Measurements from ENCODE around the gene CDC25C.
A peak's percentile ranks its signal among the peaks of the same experiment; 100 is the strongest.
"Not testable (repeated sequence)": the region's sequence is repeated elsewhere in the genome, so short reads cannot be mapped to it uniquely, and the experiment has no call there.

Gene CDC25C

GRCh38 chr5:138344887-138345622 is 13.5 kb upstream of the CDC25C start:
- no peak for DNase-seq

DNA sequence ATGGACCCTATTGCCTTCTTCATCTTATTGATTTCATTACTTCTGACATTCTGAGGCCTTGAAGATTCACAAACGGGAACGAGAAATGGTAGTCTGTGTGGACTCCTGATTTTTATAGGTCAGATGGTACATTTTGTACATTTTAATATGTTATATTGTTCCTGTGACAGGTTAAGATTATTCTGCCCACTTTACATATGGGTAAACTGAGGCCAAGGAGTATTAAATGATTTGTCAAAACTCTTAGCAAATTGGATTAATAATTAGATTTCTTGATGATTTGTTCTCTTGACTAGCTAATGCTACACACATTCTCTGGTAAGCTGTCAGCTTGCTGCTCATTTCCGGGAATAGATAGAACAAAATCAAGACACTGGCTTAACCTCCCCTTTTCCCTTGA is 8.4 kb upstream of the CDC25C start:
- DNase-seq, result no peak

DNA sequence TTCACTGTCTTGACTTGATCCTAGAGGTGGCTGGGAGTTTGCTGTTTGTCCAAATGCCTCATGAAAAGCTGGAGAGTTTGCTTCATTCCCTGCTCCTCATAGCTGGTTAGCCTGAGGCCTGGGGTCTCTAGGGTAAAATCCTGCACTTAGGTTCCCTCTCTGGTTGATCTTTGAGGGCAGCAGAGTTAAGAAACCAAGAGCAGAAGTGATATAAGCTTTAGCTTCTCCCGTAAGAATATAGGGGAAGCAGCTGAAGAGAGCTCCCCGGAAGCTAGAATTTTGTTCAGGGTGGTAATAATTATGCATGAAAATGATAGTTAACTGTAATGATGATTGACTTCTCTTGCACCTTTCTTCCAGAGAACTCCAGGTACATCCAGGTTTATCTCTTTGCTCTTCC is 7.9 kb upstream of the CDC25C start:
- DNase-seq, result no peak

GRCh38 chr5:138339091-138339456 is 7.5 kb upstream of the CDC25C start:
- DNase-seq, result no peak

DNA sequence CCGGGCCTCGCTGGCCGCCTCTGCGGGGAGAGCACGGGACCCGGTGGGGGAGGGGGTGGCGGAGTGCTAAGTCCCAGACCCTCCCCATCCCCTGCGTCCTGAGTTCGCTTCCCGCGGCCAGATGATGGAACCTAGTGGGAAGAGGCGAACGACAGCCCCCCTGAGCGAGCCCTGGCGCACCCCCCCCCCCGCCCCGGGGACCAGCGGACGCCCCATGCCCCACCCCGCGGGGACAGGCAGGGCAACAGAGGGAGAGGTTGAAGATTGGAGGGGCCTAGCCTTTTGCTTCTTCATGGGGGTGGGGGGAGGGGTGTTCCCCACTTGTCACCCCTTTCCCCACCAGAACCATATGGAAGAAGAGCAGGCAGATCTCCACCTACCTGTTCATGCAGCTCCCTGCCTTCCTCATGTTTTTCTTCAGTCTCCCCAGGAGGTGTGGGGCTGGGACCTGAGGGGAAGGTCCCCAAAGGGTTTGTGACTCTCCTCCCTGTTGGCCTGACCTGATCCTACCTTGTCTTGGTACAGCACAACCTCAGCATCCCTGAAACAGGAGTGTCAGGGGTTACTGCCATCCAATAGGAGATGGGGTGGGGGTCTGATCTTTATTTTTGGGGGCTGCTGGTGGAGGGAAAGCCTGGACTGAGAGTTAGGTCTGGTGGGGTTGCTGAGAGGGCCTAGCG is 6.9 kb upstream of the CDC25C start:
- DNase-seq, result no peak

GRCh38 chr5:138337685-138338410 is 6.2 kb upstream of the CDC25C start, which contains the start of gene FAM53C:
TSS of gene FAM53C (plus strand) at chr5:138338266. CDS start at chr5:138341336, 3,070 bp downstream.
- DNase-seq, result peak; percentile 96

DNA sequence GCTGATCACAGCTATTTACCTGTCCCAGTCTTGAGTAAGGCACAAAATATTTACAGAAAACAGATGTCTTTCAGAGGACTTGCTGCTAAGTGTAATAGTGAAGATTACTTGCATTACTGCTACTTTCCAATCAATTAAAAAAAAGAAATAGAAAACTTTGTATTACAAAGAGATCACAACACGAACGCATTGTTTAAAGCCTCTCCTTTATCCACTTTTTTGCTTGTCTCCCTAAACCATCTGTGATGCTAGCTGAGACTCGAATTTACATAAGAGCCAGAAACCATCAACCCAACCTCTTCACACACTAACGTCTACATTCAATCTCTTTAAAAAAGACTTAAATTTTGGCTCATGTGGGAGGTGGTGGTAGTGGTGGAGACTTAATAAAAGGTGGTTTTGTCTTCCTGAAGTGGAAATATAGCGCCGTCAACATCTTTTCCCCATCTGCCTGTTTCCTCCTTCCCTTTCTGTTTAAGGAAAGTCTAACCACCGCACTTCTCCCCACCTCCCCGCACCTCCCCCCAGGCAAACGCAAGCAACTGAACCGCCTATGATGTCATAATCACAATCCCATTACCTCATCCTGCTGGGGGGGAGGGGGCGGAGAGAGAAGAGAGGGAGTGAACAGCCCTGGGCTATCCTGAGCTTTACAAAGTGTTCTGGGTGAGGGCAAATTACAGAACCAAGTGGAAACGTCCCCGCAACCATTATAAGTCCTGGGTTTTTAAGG is 5.5 kb upstream of the CDC25C start:
- no peak for DNase-seq

DNA sequence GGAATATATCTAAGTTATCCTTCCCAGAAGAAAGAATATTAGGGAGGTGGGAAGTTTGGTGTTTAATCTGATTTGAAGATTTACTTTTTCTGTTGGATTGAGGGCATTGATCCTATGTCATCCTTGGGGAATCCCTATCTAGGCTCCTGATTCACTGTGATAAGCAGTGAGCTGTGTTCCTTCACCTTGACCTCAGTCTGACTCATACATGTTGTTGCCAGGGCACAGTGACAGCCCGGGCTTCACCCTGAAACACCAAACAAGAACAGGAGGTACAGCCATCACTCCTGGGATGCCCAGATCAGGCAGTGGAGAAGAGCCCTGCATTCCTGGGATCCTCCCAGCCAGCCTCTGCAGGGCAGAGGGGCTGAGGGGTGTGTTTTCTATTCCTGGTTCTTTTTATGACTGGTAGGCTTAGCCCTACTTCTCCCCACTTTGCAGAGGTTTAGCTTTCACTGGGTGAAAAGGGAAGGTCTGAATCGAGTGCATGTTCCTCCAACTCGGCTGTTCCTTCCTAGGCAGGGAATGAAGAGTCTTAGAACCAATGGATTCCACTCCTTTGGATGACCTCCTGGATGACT is 3.4 kb upstream of the CDC25C start:
- no peak for DNase-seq

DNA sequence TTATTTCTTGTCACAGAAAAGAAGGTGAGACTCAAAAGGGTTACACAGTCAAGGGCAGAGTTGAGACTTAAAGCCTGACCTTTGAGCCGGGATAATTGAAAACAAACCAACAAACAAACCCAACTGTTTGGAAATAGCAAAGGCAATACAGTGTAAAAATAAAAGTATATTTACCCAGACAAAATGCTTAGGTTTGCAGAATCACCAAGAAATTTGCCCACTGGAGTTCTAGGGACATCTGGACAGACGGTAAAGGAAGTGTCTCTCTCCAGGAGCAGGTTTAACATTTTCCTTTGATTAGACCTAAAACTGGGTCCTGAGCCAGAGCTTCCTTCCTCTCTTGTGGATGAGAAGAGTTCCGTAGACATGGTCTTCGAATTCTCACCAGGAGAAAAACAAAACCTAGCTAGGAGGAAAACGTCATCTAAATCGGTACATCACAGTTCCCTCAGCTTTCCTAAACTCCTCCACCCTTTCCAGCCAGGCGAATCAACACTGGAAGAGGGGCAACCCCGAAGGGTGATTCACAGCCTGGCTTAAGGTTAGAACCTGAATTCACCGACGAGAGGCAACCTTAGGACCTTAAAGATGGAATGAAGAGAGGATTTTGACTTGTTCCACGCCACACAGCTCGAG is 673 bp downstream of the CDC25C start:
- DNase-seq, result no peak

- not testable (repeated sequence) for DNase-seq
Measured at GRCh38 chr5:138318211-138318610, 13.4 kb downstream of the CDC25C start.

DNA sequence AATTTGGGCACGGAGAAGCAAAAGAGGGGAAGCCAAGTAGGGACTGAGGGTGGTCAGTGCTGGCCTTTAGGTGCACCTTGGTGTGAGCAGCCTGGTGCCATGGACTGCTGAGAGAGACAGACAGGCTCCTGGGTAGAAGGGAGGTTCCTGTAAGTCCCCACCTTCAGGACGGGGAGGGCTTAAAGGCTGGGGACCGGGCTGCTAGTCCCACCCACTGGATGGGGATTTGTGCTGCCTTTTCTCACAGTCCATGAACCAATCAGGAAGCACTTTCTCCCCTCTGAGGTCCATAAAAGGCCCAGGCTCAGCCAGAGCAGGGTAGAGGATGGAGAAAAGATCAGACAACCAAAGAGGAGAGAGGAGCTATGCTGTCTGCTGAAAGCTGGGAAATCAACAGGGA is 15.2 kb downstream of the CDC25C start:
- DNase-seq, result no peak

DNA sequence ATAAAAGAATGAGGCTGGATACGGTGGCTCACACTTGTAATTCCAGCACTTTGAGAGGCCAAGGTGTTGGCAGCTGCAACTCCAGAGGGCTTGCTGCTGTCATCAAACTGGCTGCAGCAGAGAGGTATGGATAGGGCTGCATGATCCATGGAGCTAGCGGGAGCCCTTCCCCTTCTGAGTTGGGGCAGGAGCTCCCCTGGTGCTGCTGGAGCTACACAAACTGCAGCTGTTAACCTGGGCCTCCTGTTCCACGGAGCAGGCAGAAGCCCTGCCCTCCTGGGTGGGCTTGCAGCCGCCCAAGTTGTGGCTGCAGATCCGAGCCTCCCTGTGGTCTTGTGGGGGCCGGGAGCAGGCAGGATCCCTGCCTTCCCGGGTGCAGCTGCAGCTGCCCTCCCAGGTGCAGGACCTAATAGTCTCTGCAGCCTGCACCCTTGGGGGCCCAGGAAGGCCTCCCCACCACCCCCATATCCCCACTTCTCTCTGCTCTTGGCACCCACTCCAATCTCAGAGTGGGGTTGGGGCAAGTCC is 15.8 kb downstream of the CDC25C start:
- no peak for DNase-seq

DNA sequence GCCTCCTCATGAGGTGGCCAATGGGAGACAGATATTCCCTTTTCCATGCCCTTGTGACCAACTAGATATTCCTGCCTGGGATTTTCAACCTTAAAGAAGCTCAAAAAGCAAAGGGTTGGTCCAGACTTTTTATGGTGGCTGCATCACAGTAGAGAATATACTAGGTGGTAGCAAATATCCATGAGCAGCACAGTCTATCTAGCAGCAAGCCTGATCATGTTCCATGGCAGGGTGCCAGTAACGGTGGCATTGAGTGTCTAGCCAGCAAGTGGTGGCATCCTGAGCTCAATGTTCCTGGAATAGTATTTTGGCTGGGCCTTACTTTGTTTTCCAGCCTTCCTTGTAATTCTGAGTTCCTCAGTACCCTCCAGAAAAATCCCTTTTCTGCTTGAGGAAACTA is 25.8 kb downstream of the CDC25C start:
- DNase-seq, result no peak

DNA sequence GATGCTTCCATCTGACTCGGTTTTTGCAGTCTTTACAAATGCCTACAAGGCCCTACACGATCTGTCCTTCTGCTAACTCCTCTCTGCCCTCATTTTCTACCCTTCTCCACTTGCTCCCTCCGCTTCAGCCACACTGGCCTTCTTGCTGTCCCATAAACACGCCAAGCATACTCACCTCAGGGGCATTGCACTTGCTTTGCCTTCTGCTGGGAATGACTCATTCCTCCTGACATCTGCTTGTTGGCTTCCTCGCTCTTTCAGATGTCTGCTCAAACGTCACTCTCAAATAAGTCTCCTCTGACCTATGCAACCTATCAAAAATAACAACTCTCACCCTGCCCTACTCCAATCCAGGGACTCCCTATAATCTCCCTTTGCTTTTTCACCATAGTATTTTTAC is 28.2 kb downstream of the CDC25C start:
- DNase-seq, result no peak

DNA sequence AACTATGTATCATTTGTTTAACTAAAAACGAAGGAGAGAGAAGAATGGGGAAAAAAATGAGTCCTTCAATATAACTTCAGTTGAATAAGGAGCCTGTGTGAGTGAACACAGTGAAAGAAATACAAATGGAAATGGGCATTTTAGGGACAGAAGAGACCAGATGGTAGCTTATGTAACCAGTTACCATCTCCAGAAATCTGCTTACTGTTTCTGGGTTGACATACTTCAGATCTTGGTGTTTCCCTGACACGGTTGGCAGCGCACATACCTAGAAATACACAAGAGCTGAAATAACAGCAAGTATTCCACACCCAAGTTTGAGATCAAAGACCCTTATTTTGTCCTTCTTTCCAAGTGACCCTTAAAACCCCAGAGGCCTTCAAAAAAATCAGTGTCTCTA is 42.3 kb downstream of the CDC25C start:
- DNase-seq, result no peak

DNA sequence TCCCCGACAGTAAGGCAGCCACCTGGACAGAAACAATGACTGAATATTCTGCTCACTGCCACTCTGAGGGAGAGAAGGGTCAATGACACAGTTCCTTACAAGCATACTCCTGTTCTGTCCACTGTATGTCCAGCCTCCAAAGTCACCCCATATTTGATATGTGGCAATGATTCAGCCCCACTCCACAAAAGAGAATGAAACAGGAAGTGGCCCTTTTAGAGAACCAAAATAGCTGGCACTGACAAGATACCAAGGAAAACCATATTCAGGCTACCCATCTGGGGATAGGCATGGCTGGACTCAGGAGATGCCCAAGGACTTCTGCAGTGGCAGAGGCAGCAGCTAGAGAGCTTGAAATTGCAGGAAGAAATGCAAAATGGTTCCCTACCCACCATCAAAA is 44.4 kb downstream of the CDC25C start:
- no peak for DNase-seq

GRCh38 chr5:138282920-138283742 is 48.5 kb downstream of the CDC25C start:
- DNase-seq, result no peak

DNA sequence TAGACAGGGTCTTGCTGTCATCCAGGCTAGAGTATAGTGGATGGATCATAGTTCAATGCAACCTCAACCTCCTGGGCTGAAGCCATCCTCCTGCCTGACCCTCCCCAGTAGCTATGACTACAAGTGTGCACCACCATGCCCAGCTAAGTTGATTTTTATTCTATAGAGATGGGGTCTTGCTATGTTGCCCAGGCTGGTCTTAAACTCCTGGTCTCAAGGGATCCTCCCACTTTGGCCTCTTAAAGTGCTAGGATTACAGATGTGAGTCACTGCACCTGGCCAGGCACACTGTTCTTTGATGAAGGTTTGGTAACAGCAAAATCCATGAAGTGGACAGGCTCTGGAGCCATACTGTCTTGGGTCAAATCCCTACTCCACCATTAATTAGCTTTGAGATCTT is 50.7 kb downstream of the CDC25C start:
- no peak for DNase-seq

DNA sequence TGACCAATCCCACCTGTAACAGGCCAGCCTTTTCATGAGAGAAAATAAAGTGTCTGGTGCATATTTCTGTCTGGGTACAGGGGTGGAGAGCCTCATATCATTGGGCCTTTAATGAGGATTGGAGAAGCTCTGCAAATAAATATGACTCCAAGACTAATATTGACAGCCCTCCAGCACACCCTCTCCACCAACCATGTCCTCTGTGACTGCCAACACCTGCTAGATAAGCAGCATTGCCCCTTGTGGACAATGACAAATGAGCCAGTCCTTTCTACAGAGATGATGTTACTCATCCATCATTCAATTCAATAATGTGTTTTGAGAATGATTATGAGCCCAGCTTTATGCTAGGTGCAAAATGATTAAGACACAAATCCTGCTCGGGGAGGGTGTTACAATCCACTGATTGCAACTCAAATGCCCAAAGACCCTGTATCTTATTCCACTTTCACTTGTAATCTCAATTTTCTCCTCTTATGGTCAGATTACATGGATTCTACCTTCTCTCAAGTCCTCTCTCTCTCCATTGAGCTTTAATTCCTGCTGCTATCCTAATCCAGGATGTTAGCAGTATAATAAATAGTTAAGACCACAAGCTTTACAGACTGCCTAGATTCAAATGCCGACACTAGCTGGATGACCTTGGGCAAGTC is 55.1 kb downstream of the CDC25C start:
- no peak for DNase-seq

DNA sequence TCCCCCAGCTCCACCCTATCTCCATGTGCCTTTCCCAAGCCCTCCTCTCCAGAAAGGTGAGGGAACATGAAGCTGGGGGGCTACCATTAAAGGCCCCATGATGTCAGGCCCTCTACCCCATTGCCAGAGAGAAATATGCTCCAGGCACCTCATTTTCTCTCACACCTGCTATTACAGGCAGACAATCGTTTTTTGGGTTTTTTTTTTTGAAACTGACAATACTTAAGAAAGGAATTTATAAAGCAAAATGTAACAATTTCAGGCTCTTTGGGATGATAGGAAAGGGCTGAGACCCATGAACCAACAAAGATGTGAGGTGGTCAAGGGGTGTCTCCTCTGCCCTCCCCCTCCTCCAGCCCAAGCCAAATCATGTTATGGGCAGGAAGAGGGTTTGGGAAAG is 55.7 kb downstream of the CDC25C start:
- DNase-seq, result no peak

DNA sequence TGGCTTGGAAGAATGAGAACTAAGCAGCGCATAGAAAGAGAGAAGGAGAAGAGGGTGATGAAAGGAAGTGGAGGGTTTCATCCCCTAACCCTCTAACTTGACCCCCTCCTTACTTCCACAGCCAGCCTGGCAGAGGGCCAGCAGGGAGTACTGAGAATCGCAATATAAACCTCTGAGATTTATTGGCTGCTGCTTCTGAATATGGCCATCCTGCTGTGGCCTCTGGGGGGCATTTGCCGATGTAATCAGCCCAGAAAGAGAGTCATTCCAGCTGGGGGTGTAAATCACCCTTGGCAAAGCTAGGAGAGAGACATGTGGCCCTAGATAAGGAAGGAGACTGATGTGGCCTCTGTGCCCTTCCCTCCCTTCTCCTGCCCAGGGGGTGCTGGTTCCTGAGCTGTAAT is 56.2 kb downstream of the CDC25C start:
- DNase-seq, result no peak

Measured in activated effector memory CD4-positive, alpha-beta T cell treated with anti-CD3 and anti-CD28 coated beads, Interleukin-2, amount 50 U/mL, for 16 hours (primary cell).